ENCODE results near the gene IQCH.

The IQCH gene

GRCh38 chr15:67304778-67305177, 50.2 kb downstream of the IQCH start:
- no peak for TF ChIP-seq CTCF (conservative IDR thresholded peaks at IDR 0.05)
- no peak overlapping the region for H3K27ac ChIP-seq

- H3K27ac ChIP-seq, result no peak overlapping the region
- TF ChIP-seq CTCF (conservative IDR thresholded peaks at IDR 0.05), result no peak
Observed at GRCh38 chr15:67305506-67305905, 50.9 kb downstream of the IQCH start.

- TF ChIP-seq CTCF (conservative IDR thresholded peaks at IDR 0.05), result no peak
Observed at GRCh38 chr15:67307156-67307555, 52.6 kb downstream of the IQCH start.

GRCh38 chr15:67307889-67308597, 53.5 kb downstream of the IQCH start:
- no peak for TF ChIP-seq CTCF (conservative IDR thresholded peaks at IDR 0.05)
- H3K27ac ChIP-seq, result no peak overlapping the region

More at GRCh38 chr15:67307156-67307555, 52.6 kb downstream of the IQCH start:
- H3K27ac ChIP-seq, result no peak overlapping the region

GRCh38 chr15:67311731-67312130, 57.1 kb downstream of the IQCH start:
- no peak for TF ChIP-seq CTCF (conservative IDR thresholded peaks at IDR 0.05)
- H3K27ac ChIP-seq, result no peak overlapping the region

- TF ChIP-seq CTCF (conservative IDR thresholded peaks at IDR 0.05), result no peak
- H3K27ac ChIP-seq, result no peak overlapping the region
Observed at GRCh38 chr15:67319961-67320360, 65.4 kb downstream of the IQCH start.

- no peak overlapping the region for H3K27ac ChIP-seq
- TF ChIP-seq CTCF (conservative IDR thresholded peaks at IDR 0.05), result no peak
Observed at GRCh38 chr15:67321352-67321751, 66.8 kb downstream of the IQCH start.
